PC-9 (cell line): ENCODE data around the gene DUS1L. TPM values are rescaled to one million over a fixed set of nuclear protein-coding genes. Genes with fewer than 3 reads are reported as not detected.

Experiments used
- BruUV-seq: library from RNA; stranded (reverse); fragments of 400-500 nt; replicated peaks from 2 replicates; lab custom pipeline; 2021; lab: Mats Ljungman, UMichigan
- CTCF ChIA-PET: fragments of 300-600 bp; sonication (Branson Sonifier 250); formaldehyde crosslinking; loops from one replicate; lab custom pipeline; 2022; ENCODE audit warnings: antibody characterized with exemption; lab: Charles Lee
- POLR2A ChIA-PET: fragments of 300-600 bp; sonication (Branson Sonifier 250); formaldehyde crosslinking; loops from one replicate; lab custom pipeline; 2022; ENCODE audit warnings: antibody characterized with exemption; ENCODE audit not compliant: unreplicated experiment; lab: Charles Lee
- DNase-seq, 2 experiments: peaks; one replicate each; pipeline versions ENCODE4 v3.0.0 to v3.0.0-alpha.2; 2015 to 2022; ENCODE audit warnings: mixed read lengths in 1 of 2
- H2AFZ ChIP-seq: fragments of 200-600 bp; sonication (generic); 2 replicates; pipeline ENCODE4 v1.8.1; 2017; ENCODE audit warnings: antibody characterized with exemption
- H3F3A ChIP-seq: fragments of 200-600 bp; sonication (generic); 2 replicates; pipeline ENCODE4 v1.8.1; 2017; ENCODE audit warnings: antibody characterized with exemption, mild to moderate bottlenecking, low read depth; ENCODE audit not compliant: insufficient read depth
- H3K27ac ChIP-seq: fragments of 200-600 bp; sonication (generic); 2 replicates; pipeline ENCODE4 v1.6.1; 2016; ENCODE audit warnings: mixed run types
- H3K27me3 ChIP-seq: fragments of 200-600 bp; sonication (generic); 2 replicates; pipeline ENCODE4 v1.6.1; 2016; ENCODE audit warnings: low read depth, mixed run types; ENCODE audit not compliant: insufficient read depth
- H3K36me3 ChIP-seq: fragments of 200-600 bp; sonication (generic); 2 replicates; pipeline ENCODE4 v1.6.1; 2016; ENCODE audit warnings: low read depth, mixed run types
- H3K4me1 ChIP-seq: fragments of 200-600 bp; sonication (generic); replicated peaks from 2 replicates; pipeline ENCODE4 v1.6.1; 2016; ENCODE audit warnings: mixed run types; ENCODE audit not compliant: insufficient read depth
- H3K4me2 ChIP-seq: fragments of 200-600 bp; sonication (generic); 2 replicates; pipeline ENCODE4 v1.6.1; 2017; ENCODE audit warnings: mixed run types
- H3K4me3 ChIP-seq: fragments of 200-600 bp; sonication (generic); 2 replicates; pipeline ENCODE4 v1.6.1; 2016; ENCODE audit warnings: mixed run types
- H3K79me2 ChIP-seq: fragments of 200-600 bp; sonication (generic); 2 replicates; pipeline ENCODE4 v1.6.1; 2017; ENCODE audit warnings: low read depth, mixed run types
- H3K9me2 ChIP-seq: fragments of 200-600 bp; sonication (generic); 2 replicates; pipeline ENCODE4 v1.8.1; 2017; ENCODE audit warnings: mild to moderate bottlenecking; ENCODE audit not compliant: insufficient read depth
- H3K9me3 ChIP-seq: fragments of 200-600 bp; sonication (generic); 2 replicates; pipeline ENCODE4 v1.8.1; 2016; ENCODE audit warnings: low read depth; ENCODE audit not compliant: insufficient read depth
- H4K20me1 ChIP-seq: fragments of 200-600 bp; sonication (generic); 2 replicates; pipeline ENCODE4 v1.8.1; 2017; ENCODE audit not compliant: insufficient read depth
- EZH2 ChIP-seq: fragments of 200-600 bp; sonication (generic); IDR thresholded peaks from 2 replicates; pipeline ENCODE4 v1.8.0; 2017; ENCODE audit warnings: antibody characterized with exemption, low read depth
- intact Hi-C: fragments of 100-400 bp; cut with micrococcal nuclease; formaldehyde crosslinking; loops from one replicate; pipeline ENCODE4 v1.10.0; 2022; ENCODE audit not compliant: unreplicated experiment
- total RNA-seq: library from RNA; stranded (reverse); gene quantifications from 2 replicates; pipeline ENCODE4 v1.2.3, GENCODE V29; 2021
- TF ChIP-seq, protein P1 (sequence below): fragments of 200-600 bp; sonication (generic); conservative IDR thresholded peaks from 2 replicates; pipeline ENCODE4 v1.6.1; 2017; ENCODE audit warnings: mixed run types, antibody characterized with exemption, mild to moderate bottlenecking, moderate library complexity

DUS1L gene
- total RNA-seq, 1 experiment from 2014 or later, result 138 TPM

DNA sequence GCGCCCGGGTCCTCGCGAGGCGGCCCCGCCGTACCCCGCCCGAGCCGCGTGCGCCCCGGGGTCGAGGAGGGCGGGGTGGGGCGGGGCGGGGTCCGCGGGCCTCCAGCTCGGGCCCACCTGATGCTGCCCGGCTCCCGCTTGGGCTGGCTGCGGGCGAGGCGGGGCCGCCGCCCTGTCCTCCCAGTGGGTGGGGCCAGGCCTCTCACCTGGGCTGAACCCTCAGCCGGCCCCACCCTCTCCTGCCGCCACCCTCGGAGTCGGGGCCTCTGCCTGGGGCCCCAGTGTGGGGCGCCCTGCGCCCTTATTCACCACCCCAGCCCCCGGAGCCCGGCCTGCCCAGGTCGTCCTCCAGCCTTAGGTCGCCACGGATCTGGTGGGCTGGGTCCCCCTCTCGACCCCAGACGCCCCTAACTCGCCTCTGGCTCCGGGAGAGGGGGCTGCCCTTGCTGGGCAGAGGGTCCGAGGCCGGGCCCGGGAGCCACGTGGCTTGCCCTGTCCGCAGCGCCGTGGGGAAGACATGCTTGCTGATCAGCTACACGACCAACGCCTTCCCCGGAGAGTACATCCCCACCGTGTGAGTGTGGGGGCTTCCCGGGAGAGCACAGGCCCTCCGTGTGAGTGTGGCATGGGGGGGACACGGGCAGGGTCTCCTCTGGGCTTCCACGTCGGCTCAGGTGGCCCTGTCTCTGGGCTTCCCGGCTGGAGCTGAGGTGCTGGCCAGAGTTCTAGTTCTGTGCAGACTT, 33.5 kb downstream of the DUS1L start:
- DNase-seq, result peak in 1 of 2 experiments; percentile 79
- CTCF ChIA-PET, result no interaction called here
- BruUV-seq, result TSS peak; percentile 37
- Histone ChIP-seq H2AFZ (no peak overlapping the region), H3K9me3 (no peaks in the 10 kb centered on the region), H3K4me3 (peak overlapping the region; percentile 52), H3K27me3 (no peaks in the 10 kb centered on the region), H3K79me2 (no peaks in the 10 kb centered on the region), H3K36me3 (no peaks in the 10 kb centered on the region), H3F3A (no peaks in the 10 kb centered on the region), H3K9me2 (no peaks in the 10 kb centered on the region), H3K4me2 (peak overlapping the region; percentile 76), H4K20me1 (no peaks in the 10 kb centered on the region), H3K4me1 (0 out of 2 replicates have a peak, but pooled peaks cover 6% of the 10 kb centered on the region), H3K27ac (no peak overlapping the region)
- TF ChIP-seq, protein P1, sequence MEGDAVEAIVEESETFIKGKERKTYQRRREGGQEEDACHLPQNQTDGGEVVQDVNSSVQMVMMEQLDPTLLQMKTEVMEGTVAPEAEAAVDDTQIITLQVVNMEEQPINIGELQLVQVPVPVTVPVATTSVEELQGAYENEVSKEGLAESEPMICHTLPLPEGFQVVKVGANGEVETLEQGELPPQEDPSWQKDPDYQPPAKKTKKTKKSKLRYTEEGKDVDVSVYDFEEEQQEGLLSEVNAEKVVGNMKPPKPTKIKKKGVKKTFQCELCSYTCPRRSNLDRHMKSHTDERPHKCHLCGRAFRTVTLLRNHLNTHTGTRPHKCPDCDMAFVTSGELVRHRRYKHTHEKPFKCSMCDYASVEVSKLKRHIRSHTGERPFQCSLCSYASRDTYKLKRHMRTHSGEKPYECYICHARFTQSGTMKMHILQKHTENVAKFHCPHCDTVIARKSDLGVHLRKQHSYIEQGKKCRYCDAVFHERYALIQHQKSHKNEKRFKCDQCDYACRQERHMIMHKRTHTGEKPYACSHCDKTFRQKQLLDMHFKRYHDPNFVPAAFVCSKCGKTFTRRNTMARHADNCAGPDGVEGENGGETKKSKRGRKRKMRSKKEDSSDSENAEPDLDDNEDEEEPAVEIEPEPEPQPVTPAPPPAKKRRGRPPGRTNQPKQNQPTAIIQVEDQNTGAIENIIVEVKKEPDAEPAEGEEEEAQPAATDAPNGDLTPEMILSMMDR, result no peak
- TF ChIP-seq EZH2, result no peak
- intact Hi-C loops, result loop anchor here (1.0 to 10.0 kb wide), 2 partner anchors 9 to 213 kb away; partner anchors contain the start of gene LRRC45
- POLR2A ChIA-PET, result interaction anchor here (0.6 kb wide), 1 partner anchor 9 kb away, joined by 4 read pairs; the partner anchor contains the start of gene LRRC45

GRCh38 chr17:82031303-82031884, 34.2 kb downstream of the DUS1L start, which contains the start of gene RAC3:
RAC3 (plus strand) TSS chr17:82031678; CDS start chr17:82031762, 84 bp downstream.
- Histone ChIP-seq H3K4me2 (peak within 1 kb of the TSS; percentile 76), H3K9me2 (no peaks in the 10 kb centered on the region), H3K4me1 (0 out of 2 replicates have a peak, but pooled peaks cover 2% of the 10 kb centered on the region), H3K4me3 (peak within 1 kb of the TSS; percentile 65), H3K27me3 (no peaks in the 10 kb centered on the region), H4K20me1 (no peaks in the 10 kb centered on the region), H3K79me2 (no peaks in the 10 kb centered on the region), H3F3A (no peaks in the 10 kb centered on the region), H2AFZ (peak within 1 kb of the TSS; percentile 75), H3K27ac (no peak within 1 kb of the TSS), H3K36me3 (no peaks in the 10 kb centered on the region), H3K9me3 (no peaks in the 10 kb centered on the region)
- CTCF ChIA-PET, result no interaction called here
- no TSS peak for BruUV-seq
- POLR2A ChIA-PET, result interaction anchor here (0.6 kb wide), 2 partner anchors 8 to 250 kb away, joined by 4 read pairs; partner anchors contain the start of gene LRRC45
- peak in 1 of 2 experiments; percentile 39 for DNase-seq
- TF ChIP-seq, protein P1, result no peak
- no peak for TF ChIP-seq EZH2
- intact Hi-C loops, result loop anchor here (1.0 to 10.0 kb wide), 2 partner anchors 8 to 213 kb away; partner anchors contain the start of gene LRRC45
